Parathyroid adenoma (tissue), 2 donors: ENCODE data around the gene ZCCHC3.

Experiments
- H2AFZ ChIP-seq: fragments of 300-600 bp; sonication (generic); one replicate; pipeline ENCODE4 v1.7.0; 2017; ENCODE audit warnings: antibody characterized with exemption, mild to moderate bottlenecking
- H3K27ac ChIP-seq: fragments of 300-600 bp; sonication (generic); one replicate; pipeline ENCODE4 v1.7.0; 2017
- H3K27me3 ChIP-seq: fragments of 300-600 bp; sonication (generic); one replicate; pipeline ENCODE4 v1.7.0; 2017; ENCODE audit warnings: low read length; ENCODE audit not compliant: control insufficient read depth, insufficient read depth
- H3K36me3 ChIP-seq: fragments of 300-600 bp; sonication (generic); one replicate; pipeline ENCODE4 v1.7.0; 2017; ENCODE audit warnings: low read length; ENCODE audit not compliant: control insufficient read depth, insufficient read depth
- H3K4me1 ChIP-seq: fragments of 300-600 bp; sonication (generic); one replicate; pipeline ENCODE4 v1.7.0; 2017; ENCODE audit warnings: control low read depth
- H3K4me2 ChIP-seq: fragments of 300-600 bp; sonication (generic); one replicate; pipeline ENCODE4 v1.7.0; 2017; ENCODE audit warnings: low read length
- H3K4me3 ChIP-seq: fragments of 300-600 bp; sonication (generic); one replicate; pipeline ENCODE4 v1.7.0; 2017; ENCODE audit warnings: low read depth, low read length
- H3K79me2 ChIP-seq: fragments of 300-600 bp; sonication (generic); one replicate; pipeline ENCODE4 v1.7.0; 2017; ENCODE audit warnings: control low read depth
- H3K9ac ChIP-seq: fragments of 300-600 bp; sonication (generic); one replicate; pipeline ENCODE4 v1.7.0; 2017; ENCODE audit warnings: mild to moderate bottlenecking
- H3K9me3 ChIP-seq: fragments of 300-600 bp; sonication (generic); one replicate; pipeline ENCODE4 v1.7.0; 2017; ENCODE audit warnings: low read length; ENCODE audit not compliant: control insufficient read depth
- CTCF ChIP-seq: fragments of 300-600 bp; sonication (generic); IDR thresholded peaks from one replicate; pipeline ENCODE4 v1.7.0; 2017; ENCODE audit warnings: antibody characterized with exemption, mild to moderate bottlenecking
- donor health status: primary hyperparathyroidism.

Gene ZCCHC3

DNA sequence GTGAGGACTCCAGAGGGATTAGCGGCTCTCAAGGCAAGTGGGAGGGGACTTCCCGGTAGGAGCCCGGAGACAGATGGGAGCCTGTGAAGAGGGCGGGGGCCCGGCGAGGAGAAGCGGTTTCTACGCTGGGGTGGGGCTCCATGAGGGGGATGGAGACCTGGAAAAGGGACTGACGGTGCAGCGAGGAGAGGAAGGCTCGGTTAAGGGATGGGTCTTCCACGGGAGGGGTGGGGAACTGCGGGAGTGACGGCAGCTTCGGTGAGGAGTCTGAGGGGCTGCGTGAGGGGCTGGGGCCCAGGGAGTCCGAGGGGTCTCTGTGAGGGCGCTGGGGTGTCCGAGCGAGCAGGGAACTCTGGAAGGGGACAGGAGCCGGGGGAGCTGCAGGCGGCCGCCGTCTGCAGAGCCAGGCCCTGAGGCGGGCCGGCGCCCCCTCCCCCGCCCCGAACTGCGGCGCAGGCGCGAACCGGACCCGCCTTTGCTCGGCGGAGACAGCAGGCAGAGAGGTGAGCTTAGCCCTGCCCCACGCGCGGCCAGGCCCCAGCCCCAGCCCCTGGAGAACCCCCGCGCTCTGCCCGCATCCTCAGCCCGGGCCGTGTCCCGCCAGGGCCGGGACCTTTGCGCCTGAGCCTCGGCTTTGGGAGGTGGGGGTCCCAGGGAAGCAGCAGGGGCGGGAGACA, 49.4 kb downstream of the ZCCHC3 start, which contains the start of gene NRSN2:
TSS of gene NRSN2 (plus strand) at position 472 of the 677 bp plus-strand sequence. CDS start 2,533 bp downstream, outside the sequence.
- peak within 1 kb of the TSS; percentile 94 for H3K27ac ChIP-seq
- H3K36me3 ChIP-seq = no peaks in the 10 kb centered on the region
- TF ChIP-seq CTCF = no peak
- peak within 1 kb of the TSS; percentile 71 for H3K4me3 ChIP-seq
- H2AFZ ChIP-seq = peak within 1 kb of the TSS; percentile 89
- H3K4me2 ChIP-seq = peak within 1 kb of the TSS; percentile 72
- H3K4me1 ChIP-seq = peaks cover 5% of the 10 kb centered on the region
- H3K27me3 ChIP-seq = no peaks in the 10 kb centered on the region
- no peaks in the 10 kb centered on the region for H3K9me3 ChIP-seq
- H3K79me2 ChIP-seq = peaks cover 4% of the 10 kb centered on the region
- peak within 1 kb of the TSS; percentile 49 for H3K9ac ChIP-seq

GRCh38 chr20:347317-347639, 49.9 kb downstream of the ZCCHC3 start:
- Histone ChIP-seq H3K4me2 (peak overlapping the region; percentile 72), H3K36me3 (no peaks in the 10 kb centered on the region), H3K27ac (peak overlapping the region; percentile 94), H3K4me3 (peak overlapping the region; percentile 71), H3K9me3 (no peaks in the 10 kb centered on the region), H3K79me2 (no peaks in the 10 kb centered on the region), H3K9ac (peak overlapping the region; percentile 38), H3K27me3 (no peaks in the 10 kb centered on the region), H3K4me1 (peaks cover 5% of the 10 kb centered on the region), H2AFZ (peak overlapping the region; percentile 89)
- no peak for TF ChIP-seq CTCF

DNA sequence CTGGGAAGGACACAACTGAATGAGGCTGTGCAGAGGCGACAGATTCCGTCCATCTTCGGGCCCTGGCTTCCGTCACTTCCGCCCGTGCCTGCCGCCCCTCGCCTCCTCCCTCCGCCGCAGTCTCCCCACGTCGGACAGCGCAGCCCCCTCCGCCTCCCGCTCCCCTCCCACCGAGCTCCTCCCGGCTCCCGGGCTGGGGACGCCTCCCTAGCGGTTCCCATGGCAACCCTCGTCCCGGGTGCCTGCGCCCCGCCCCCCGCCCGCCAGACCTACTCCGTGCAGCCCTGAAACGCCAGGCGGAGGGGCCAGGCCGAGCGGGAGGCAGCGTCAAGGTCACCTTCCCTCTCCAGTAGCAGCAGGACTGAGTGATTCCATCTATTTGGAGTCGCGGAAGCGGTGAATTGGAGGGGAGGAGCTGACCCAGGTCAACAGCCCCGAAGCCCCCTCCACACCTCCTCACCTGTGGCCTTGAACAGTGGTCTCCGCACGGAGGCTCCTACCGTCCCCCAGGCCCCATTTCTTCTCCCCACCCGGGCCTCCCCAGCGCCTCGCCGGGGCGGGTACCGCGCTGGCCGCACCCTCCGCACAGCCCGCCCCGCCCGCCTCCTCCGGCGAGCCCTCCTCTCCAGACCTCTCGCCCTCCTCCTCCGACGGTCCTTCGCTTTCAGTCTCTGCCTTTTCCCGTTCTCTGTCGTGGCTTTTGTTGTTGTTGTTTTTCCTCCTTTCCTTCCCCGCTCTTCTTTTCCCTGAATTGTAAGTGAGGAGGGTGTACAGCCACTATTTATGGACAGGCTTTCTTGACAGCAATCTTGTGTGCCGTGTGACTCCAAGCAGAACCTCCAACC, 50.5 kb downstream of the ZCCHC3 start:
- Histone ChIP-seq H2AFZ (peak overlapping the region; percentile 89), H3K79me2 (no peaks in the 10 kb centered on the region), H3K4me1 (peaks cover 5% of the 10 kb centered on the region), H3K36me3 (no peaks in the 10 kb centered on the region), H3K27me3 (no peaks in the 10 kb centered on the region), H3K9me3 (no peaks in the 10 kb centered on the region), H3K4me3 (peak overlapping the region; percentile 71), H3K9ac (peak overlapping the region; percentile 49), H3K27ac (peak overlapping the region; percentile 94), H3K4me2 (peak overlapping the region; percentile 72)
- peak; percentile 4 for TF ChIP-seq CTCF

DNA sequence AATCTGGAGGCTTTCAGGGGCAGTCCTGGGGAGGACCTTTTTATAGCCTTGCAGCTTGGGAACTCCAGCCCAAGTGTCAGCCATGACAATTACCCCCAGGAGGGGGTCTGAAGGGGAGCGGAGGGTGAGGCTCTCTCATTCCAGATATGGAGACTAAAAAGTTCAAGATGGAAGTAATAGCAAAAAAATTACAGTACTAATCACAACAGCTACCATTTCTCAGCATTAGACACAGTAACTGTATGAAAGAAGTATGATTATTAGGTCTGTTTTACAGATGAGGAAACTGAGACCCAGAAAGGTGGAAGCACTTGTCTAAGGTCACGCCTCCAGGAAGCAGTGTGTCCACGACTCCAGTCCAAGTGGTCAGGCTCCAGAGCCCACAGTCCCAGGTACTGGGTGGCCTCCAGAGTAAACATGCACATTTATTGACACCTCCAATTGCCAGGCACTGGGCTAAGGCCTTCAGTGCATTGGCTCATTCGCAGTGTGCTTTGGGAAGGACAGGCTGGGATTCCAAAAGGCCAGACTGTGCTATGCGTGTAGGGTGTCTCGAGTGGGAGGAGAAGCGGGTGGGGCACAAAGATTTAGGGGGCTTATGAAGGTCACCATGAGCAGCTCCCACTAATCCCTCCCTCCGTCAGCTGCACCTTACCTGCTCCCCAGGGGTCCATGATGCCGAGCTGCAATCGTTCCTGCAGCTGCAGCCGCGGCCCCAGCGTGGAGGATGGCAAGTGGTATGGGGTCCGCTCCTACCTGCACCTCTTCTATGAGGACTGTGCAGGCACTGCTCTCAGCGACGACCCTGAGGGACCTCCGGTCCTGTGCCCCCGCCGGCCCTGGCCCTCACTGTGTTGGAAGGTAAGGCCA, 51.8 kb downstream of the ZCCHC3 start:
- Histone ChIP-seq H3K9ac (no peak overlapping the region), H3K27me3 (no peaks in the 10 kb centered on the region), H3K36me3 (no peaks in the 10 kb centered on the region), H3K4me2 (peak overlapping the region; percentile 72), H3K4me1 (peaks cover 5% of the 10 kb centered on the region), H3K79me2 (no peaks in the 10 kb centered on the region), H3K9me3 (no peaks in the 10 kb centered on the region), H3K4me3 (peak overlapping the region; percentile 71), H2AFZ (no peak overlapping the region), H3K27ac (peak overlapping the region; percentile 94)
- no peak for TF ChIP-seq CTCF
